Mesenchymal stem cell (in vitro differentiated cells and primary cell): ENCODE results near the gene UBE2E2.

ENCODE experiments used
- DNase-seq: peaks from one replicate; pipeline ENCODE4 v3.0.0-alpha.2; 2013
- H2AFZ ChIP-seq: one replicate; pipeline ENCODE4 v1.6.1; 2013; ENCODE audit warnings: low read depth, mild to moderate bottlenecking, control low read depth, inconsistent platforms, low read length, moderate library complexity
- H2AK5ac ChIP-seq: 2 replicates; pipeline ENCODE4 v1.6.1; 2013; ENCODE audit warnings: low read length, moderate library complexity, mild to moderate bottlenecking, inconsistent platforms; ENCODE audit not compliant: severe bottlenecking
- H2BK120ac ChIP-seq: one replicate; pipeline ENCODE4 v1.6.1; 2013; ENCODE audit warnings: low read depth, mild to moderate bottlenecking, inconsistent platforms, low read length, moderate library complexity
- H2BK12ac ChIP-seq, 2 experiments: one replicate each; pipeline ENCODE4 v1.6.1; 2013; ENCODE audit warnings: inconsistent platforms in 2 of 2, low read length in 2 of 2, mild to moderate bottlenecking in 2 of 2, moderate library complexity in 2 of 2, control low read depth in 1 of 2
- H2BK15ac ChIP-seq: one replicate; pipeline ENCODE4 v1.6.1; 2013; ENCODE audit warnings: mild to moderate bottlenecking, low read depth, inconsistent platforms; ENCODE audit not compliant: poor library complexity, severe bottlenecking
- H2BK5ac ChIP-seq: 2 replicates; pipeline ENCODE4 v1.6.1; 2013; ENCODE audit warnings: low read depth, mild to moderate bottlenecking, low read length, control low read depth, inconsistent platforms; ENCODE audit not compliant: poor library complexity, severe bottlenecking
- H3K14ac ChIP-seq, 2 experiments: one replicate each; pipeline ENCODE4 v1.6.1; 2013; ENCODE audit warnings: inconsistent platforms in 2 of 2, low read length in 2 of 2, control low read depth in 1 of 2, mild to moderate bottlenecking in 1 of 2, moderate library complexity in 1 of 2
- H3K18ac ChIP-seq, 2 experiments: one replicate each; pipeline ENCODE4 v1.6.1; 2013; ENCODE audit warnings: inconsistent platforms in 2 of 2, low read length in 2 of 2, control low read depth in 1 of 2, low read depth in 1 of 2, mild to moderate bottlenecking in 1 of 2
- H3K23ac ChIP-seq, 2 experiments: one replicate each; pipeline ENCODE4 v1.6.1; 2013; ENCODE audit warnings: inconsistent platforms in 2 of 2, low read length in 2 of 2, mild to moderate bottlenecking in 2 of 2, moderate library complexity in 2 of 2, control low read depth in 1 of 2
- H3K27ac ChIP-seq: 2 replicates; pipeline ENCODE4 v1.5.1; 2013; ENCODE audit warnings: mild to moderate bottlenecking, moderate library complexity, low read length, control low read depth, inconsistent platforms; ENCODE audit not compliant: poor library complexity, severe bottlenecking
- H3K27me3 ChIP-seq, 2 experiments: 2 replicates each; pipeline versions ENCODE4 v1.6.1 to v1.7.0; 2013; ENCODE audit warnings: low read length in 2 of 2, mild to moderate bottlenecking in 2 of 2, moderate library complexity in 2 of 2, control low read depth in 1 of 2, inconsistent platforms in 1 of 2; ENCODE audit not compliant: control insufficient read depth in 1 of 2, insufficient read depth in 1 of 2
- H3K36me3 ChIP-seq, 2 experiments: 2 replicates each; pipeline versions ENCODE4 v1.6.1 to v1.7.0; 2013; ENCODE audit warnings: low read length in 2 of 2, control low read depth in 1 of 2, inconsistent platforms in 1 of 2, low read depth in 1 of 2, mild to moderate bottlenecking in 1 of 2; ENCODE audit not compliant: insufficient read depth in 2 of 2, control insufficient read depth in 1 of 2
- H3K4ac ChIP-seq, 2 experiments: one replicate each; pipeline ENCODE4 v1.6.1; 2013; ENCODE audit warnings: inconsistent platforms in 2 of 2, low read length in 2 of 2, mild to moderate bottlenecking in 2 of 2, moderate library complexity in 2 of 2, control low read depth in 1 of 2, low read depth in 1 of 2
- H3K4me1 ChIP-seq: 2 replicates; pipeline ENCODE4 v1.6.1; 2013; ENCODE audit warnings: low read depth, low read length, control low read depth; ENCODE audit not compliant: control insufficient read depth, insufficient read depth
- H3K4me2 ChIP-seq: 2 replicates; pipeline ENCODE4 v1.6.1; 2013; ENCODE audit warnings: low read length, mild to moderate bottlenecking, inconsistent platforms; ENCODE audit not compliant: poor library complexity, severe bottlenecking
- H3K4me3 ChIP-seq, 2 experiments: 2 replicates each; pipeline versions ENCODE4 v1.5.1 to v1.7.0; 2013; ENCODE audit warnings: low read length in 2 of 2, mild to moderate bottlenecking in 2 of 2, control low read depth in 1 of 2, low read depth in 1 of 2; ENCODE audit not compliant: insufficient read depth in 1 of 2
- H3K79me1 ChIP-seq: replicated peaks from 2 replicates; pipeline ENCODE4 v1.6.1; 2013; ENCODE audit warnings: mild to moderate bottlenecking, control low read depth, low read length, inconsistent platforms; ENCODE audit not compliant: poor library complexity, severe bottlenecking
- H3K9ac ChIP-seq: 2 replicates; pipeline ENCODE4 v1.7.0; 2013; ENCODE audit warnings: mild to moderate bottlenecking, low read length, moderate library complexity
- H3K9me3 ChIP-seq: 2 replicates; pipeline ENCODE4 v1.7.0; 2013; ENCODE audit warnings: mild to moderate bottlenecking, low read length; ENCODE audit not compliant: control insufficient read depth
- H4K8ac ChIP-seq: one replicate; pipeline ENCODE4 v1.6.1; 2013; ENCODE audit warnings: inconsistent platforms, mild to moderate bottlenecking, low read length, moderate library complexity
- H4K91ac ChIP-seq: one replicate; pipeline ENCODE4 v1.6.1; 2013; ENCODE audit warnings: mild to moderate bottlenecking, low read length, inconsistent platforms
- WGBS: methylation state at CpG from one replicate; pipeline ENCODE4 v1.1.7; 2013; ENCODE audit warnings: mixed read lengths; 5-methylcytosine and 5-hydroxymethylcytosine counted together

Gene UBE2E2

GRCh38 chr3:23170291-23170690, 32.8 kb upstream of the UBE2E2 start:
- H2AFZ ChIP-seq: no peak overlapping the region
- H3K27ac ChIP-seq: no peak overlapping the region
- no peaks in the 10 kb centered on the region for H3K27me3 ChIP-seq
- H3K14ac ChIP-seq: no peak overlapping the region
- H2AK5ac ChIP-seq: no peak overlapping the region
- H3K9ac ChIP-seq: no peak overlapping the region
- H3K9me3 ChIP-seq: no peaks in the 10 kb centered on the region
- no peak overlapping the region for H3K23ac ChIP-seq
- H3K4me1 ChIP-seq: no peaks in the 10 kb centered on the region
- WGBS: 90% methylated on average over 2 of the region's 2 CpGs
- no peak overlapping the region for H2BK120ac ChIP-seq
- H2BK5ac ChIP-seq: no peak overlapping the region
- no peaks in the 10 kb centered on the region for H3K36me3 ChIP-seq
- DNase-seq: no peak
- no peak overlapping the region for H2BK15ac ChIP-seq
- H3K79me1 ChIP-seq: no peaks in the 10 kb centered on the region
- no peak overlapping the region for H3K18ac ChIP-seq
- no peak overlapping the region for H3K4me2 ChIP-seq
- H2BK12ac ChIP-seq: no peak overlapping the region
- H4K8ac ChIP-seq: no peak overlapping the region
- H3K4ac ChIP-seq: no peak overlapping the region
- H4K91ac ChIP-seq: no peak overlapping the region
- no peak overlapping the region for H3K4me3 ChIP-seq

- H3K4me2 ChIP-seq: no peak overlapping the region
- H2AK5ac ChIP-seq: no peak overlapping the region
- H3K79me1 ChIP-seq: no peaks in the 10 kb centered on the region
- no peak overlapping the region for H2BK12ac ChIP-seq
- H2BK120ac ChIP-seq: no peak overlapping the region
- no peaks in the 10 kb centered on the region for H3K27me3 ChIP-seq
- H3K9ac ChIP-seq: no peak overlapping the region
- H3K4ac ChIP-seq: no peak overlapping the region
- H3K23ac ChIP-seq: no peak overlapping the region
- H4K91ac ChIP-seq: no peak overlapping the region
- no peak overlapping the region for H2BK15ac ChIP-seq
- H2AFZ ChIP-seq: no peak overlapping the region
- H3K18ac ChIP-seq: no peak overlapping the region
- DNase-seq: no peak
- no peaks in the 10 kb centered on the region for H3K36me3 ChIP-seq
- H3K9me3 ChIP-seq: no peaks in the 10 kb centered on the region
- no peak overlapping the region for H4K8ac ChIP-seq
- H2BK5ac ChIP-seq: no peak overlapping the region
- H3K14ac ChIP-seq: no peak overlapping the region
- H3K4me1 ChIP-seq: no peaks in the 10 kb centered on the region
- H3K4me3 ChIP-seq: no peak overlapping the region
- no peak overlapping the region for H3K27ac ChIP-seq
- 70% methylated on average over 1 of the region's 2 CpGs for WGBS
Measured at GRCh38 chr3:23172059-23172458, 31.1 kb upstream of the UBE2E2 start.

GRCh38 chr3:23174426-23175039, 28.6 kb upstream of the UBE2E2 start:
- Histone ChIP-seq H3K4me2 (no peak overlapping the region), H2BK5ac (no peak overlapping the region), H3K27me3 (no peaks in the 10 kb centered on the region), H3K4me1 (no peaks in the 10 kb centered on the region), H3K4ac (no peak overlapping the region), H3K23ac (no peak overlapping the region), H3K9me3 (peaks cover 5% of the 10 kb centered on the region), H2BK15ac (no peak overlapping the region), H3K18ac (peak overlapping the region in 1 of 2 experiments; percentile 34), H3K14ac (peak overlapping the region in 1 of 2 experiments; percentile 18), H3K79me1 (no peaks in the 10 kb centered on the region), H4K91ac (no peak overlapping the region), H3K4me3 (no peak overlapping the region), H3K9ac (no peak overlapping the region), H2AFZ (no peak overlapping the region), H2BK120ac (no peak overlapping the region), H3K27ac (no peak overlapping the region), H2AK5ac (no peak overlapping the region), H2BK12ac (no peak overlapping the region), H3K36me3 (no peaks in the 10 kb centered on the region), H4K8ac (no peak overlapping the region)
- 9% methylated on average over 3 of the region's 3 CpGs for whole genome bisulfite sequencing
- DNase-seq: peak; percentile 58

- H2BK120ac ChIP-seq: no peak overlapping the region
- H3K4me1 ChIP-seq: no peaks in the 10 kb centered on the region
- no peak overlapping the region for H2BK12ac ChIP-seq
- no peaks in the 10 kb centered on the region for H3K27me3 ChIP-seq
- no peak overlapping the region for H3K14ac ChIP-seq
- H2AK5ac ChIP-seq: no peak overlapping the region
- no peak overlapping the region for H3K4me2 ChIP-seq
- no peak overlapping the region for H3K4me3 ChIP-seq
- no peak overlapping the region for H4K91ac ChIP-seq
- no peak overlapping the region for H2BK5ac ChIP-seq
- no peak overlapping the region for H3K9ac ChIP-seq
- 33% methylated on average over 2 of the region's 2 CpGs for WGBS
- H3K23ac ChIP-seq: no peak overlapping the region
- H4K8ac ChIP-seq: no peak overlapping the region
- no peaks in the 10 kb centered on the region for H3K79me1 ChIP-seq
- H3K36me3 ChIP-seq: no peaks in the 10 kb centered on the region
- no peak overlapping the region for H3K4ac ChIP-seq
- no peak overlapping the region for H3K18ac ChIP-seq
- DNase-seq: no peak
- H2AFZ ChIP-seq: no peak overlapping the region
- H2BK15ac ChIP-seq: no peak overlapping the region
- no peak overlapping the region for H3K27ac ChIP-seq
- peaks cover 5% of the 10 kb centered on the region for H3K9me3 ChIP-seq
Measured at GRCh38 chr3:23175341-23176083, 27.6 kb upstream of the UBE2E2 start.
